Panc1 (cell line): ENCODE results near the gene SKAP1. TPM values are rescaled to one million over a fixed set of nuclear protein-coding genes. Genes with fewer than 3 reads are reported as not detected.

Source experiments
- ATAC-seq: fragments of 200-7000 bp; cut with Tn5 transposase; 2 replicates; pipeline ENCODE4 v1.9.1; 2020; ENCODE audit warnings: mild to moderate bottlenecking, moderate library complexity
- BruUV-seq: library from RNA; stranded (reverse); fragments of 400-500 nt; replicated peaks from 2 replicates; lab custom pipeline; 2021; lab: Mats Ljungman, UMichigan
- CTCF ChIA-PET: fragments of 300-600 bp; sonication (Branson Sonifier 250); formaldehyde crosslinking; loops from one replicate; lab custom pipeline; 2022; ENCODE audit warnings: antibody characterized with exemption; lab: Charles Lee
- POLR2A ChIA-PET: fragments of 300-600 bp; sonication (Branson Sonifier 250); formaldehyde crosslinking; loops from one replicate; lab custom pipeline; 2022; ENCODE audit warnings: antibody characterized with exemption; lab: Charles Lee
- DNase-seq: peaks from one replicate; pipeline ENCODE4 v3.0.0-alpha.2; 2010; ENCODE audit warnings: low read depth, low spot score
- H3K27ac ChIP-seq: 2 replicates; pipeline ENCODE4 v1.5.1; 2011; ENCODE audit warnings: mild to moderate bottlenecking, low read length, inconsistent platforms
- H3K27me3 ChIP-seq: fragments of 200-500 bp; sonication (Bioruptor generic); 2 replicates; pipeline ENCODE4 v1.6.0; 2014; ENCODE audit warnings: low read length, inconsistent platforms; ENCODE audit not compliant: control insufficient read depth, insufficient read depth
- H3K36me3 ChIP-seq: fragments of 200-500 bp; sonication (Bioruptor generic); 2 replicates; pipeline ENCODE4 v1.5.1; 2014; ENCODE audit warnings: inconsistent platforms, mild to moderate bottlenecking, low read length, moderate library complexity; ENCODE audit not compliant: control insufficient read depth, insufficient read depth
- H3K4me1 ChIP-seq: 2 replicates; pipeline ENCODE4 v1.5.1; 2011; ENCODE audit warnings: inconsistent platforms, mild to moderate bottlenecking, low read length, moderate library complexity; ENCODE audit not compliant: control insufficient read depth, insufficient read depth
- H3K4me3 ChIP-seq, 2 experiments: 2 replicates each; pipeline ENCODE4 v1.5.1; 2011 to 2012; ENCODE audit warnings: low read depth in 2 of 2, low read length in 2 of 2, mild to moderate bottlenecking in 2 of 2, inconsistent platforms in 1 of 2, moderate library complexity in 1 of 2
- H3K9me3 ChIP-seq: fragments of 200-500 bp; sonication (Bioruptor generic); 2 replicates; pipeline ENCODE4 v1.5.1; 2014; ENCODE audit warnings: low read depth, mild to moderate bottlenecking, inconsistent platforms, low read length, moderate library complexity; ENCODE audit not compliant: control insufficient read depth, insufficient read depth
- CTCF ChIP-seq: fragments of 450-650 bp; IDR thresholded peaks from 2 replicates; pipeline ENCODE4 v1.5.1; 2017; ENCODE audit warnings: mild to moderate bottlenecking
- POLR2AphosphoS5 ChIP-seq: IDR thresholded peaks from 2 replicates; pipeline ENCODE4 v1.6.1; 2012; ENCODE audit warnings: mild to moderate bottlenecking, low read depth, low read length, moderate library complexity
- SIN3A ChIP-seq: IDR thresholded peaks from 2 replicates; pipeline ENCODE4 v1.6.1; 2012; ENCODE audit warnings: low read depth, mild to moderate bottlenecking, low read length, moderate library complexity, borderline replicate concordance; ENCODE audit not compliant: insufficient read depth
- TCF7L2 ChIP-seq: IDR thresholded peaks from 2 replicates; pipeline ENCODE4 v1.6.1; 2011; ENCODE audit warnings: mild to moderate bottlenecking, low read depth, low read length, inconsistent platforms
- in situ Hi-C: cut with HindIII; loops from 2 replicates; pipeline ENCODE4 v1.10.0; 2016; ENCODE audit warnings: low sequenced_read_pairs, low pct_unique_long_range_greater_than_20kb
- intact Hi-C: fragments of 100-400 bp; cut with micrococcal nuclease; formaldehyde crosslinking; loops from one replicate; pipeline ENCODE4 v1.10.0; 2022; ENCODE audit not compliant: unreplicated experiment
- total RNA-seq: library from RNA; stranded (reverse); gene quantifications from one replicate; pipeline ENCODE4 v1.2.1, GENCODE V29; 2021; ENCODE audit not compliant: unreplicated experiment
- TF ChIP-seq, protein P1 (sequence below), 2 experiments: IDR thresholded peaks; 2 replicates each; pipeline ENCODE4 v1.6.1; 2011 to 2012; ENCODE audit warnings: low read depth in 2 of 2, control low read depth in 1 of 2, low read length in 1 of 2, mild to moderate bottlenecking in 1 of 2, moderate library complexity in 1 of 2; ENCODE audit not compliant: insufficient read depth in 1 of 2

Gene SKAP1
- total RNA-seq, 1 experiment from 2014 or later, result 0.90 TPM

DNA sequence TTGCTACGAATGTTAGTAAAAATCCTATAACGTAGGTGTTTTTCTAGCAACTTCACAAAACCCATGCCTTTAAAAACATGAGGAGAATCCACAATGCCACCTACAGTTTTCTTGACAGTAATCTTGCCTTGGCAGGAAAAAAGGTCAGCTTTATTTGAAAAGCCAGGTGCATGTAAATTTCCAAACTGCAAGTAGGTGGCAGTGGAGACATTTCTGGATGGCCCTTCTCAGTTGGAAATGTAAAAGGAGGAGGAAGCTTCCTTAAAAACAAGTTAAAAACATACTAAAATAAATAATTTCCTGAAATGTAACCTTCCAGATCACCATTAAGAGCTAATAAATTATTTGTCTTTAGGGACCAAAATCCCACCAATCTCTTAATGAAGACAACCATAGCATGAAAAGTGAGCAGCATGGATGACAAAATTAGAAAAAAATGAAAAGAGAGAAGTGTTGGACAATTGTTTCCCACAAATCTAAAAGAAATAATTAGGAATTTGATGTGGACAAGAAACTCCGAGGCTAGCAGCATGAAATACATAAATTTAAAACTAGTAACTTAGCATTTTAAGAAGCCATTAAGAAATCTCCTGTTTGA, 170.2 kb downstream of the SKAP1 start:
- H3K9me3 ChIP-seq, result no peaks in the 10 kb centered on the region
- no peak overlapping the region for H3K4me3 ChIP-seq
- CTCF ChIA-PET, result interaction anchor here (0.6 to 2.7 kb wide), 16 partner anchors 10 to 355 kb away, joined by 3 to 17 read pairs (median 4); partner anchors contain the start of gene HOXB8
- H3K36me3 ChIP-seq, result no peaks in the 10 kb centered on the region
- H3K27me3 ChIP-seq, result no peaks in the 10 kb centered on the region
- no TSS peak for BruUV-seq
- DNase-seq (no peak), ATAC-seq (peak; percentile 47; the same call in 1 of the 2 replicates)
- in situ Hi-C loops, result no loop called here
- peak overlapping the region; percentile 63; the same call in 1 of the 2 replicates for H3K27ac ChIP-seq
- no peak for TF ChIP-seq SIN3A
- TF ChIP-seq CTCF, result peak; percentile 88; the same call in 1 of the 2 replicates
- intact Hi-C loops, result loop anchor here (5.0 kb wide), 1 partner anchor 358 kb away; the partner anchor contains the start of gene HOXB8
- POLR2A ChIA-PET, result interaction anchor here (0.5 to 1.3 kb wide), 2 partner anchors 44 to 335 kb away, joined by 4 read pairs; no protein-coding TSS in a partner anchor
- peaks cover 36% of the 10 kb centered on the region for H3K4me1 ChIP-seq

DNA sequence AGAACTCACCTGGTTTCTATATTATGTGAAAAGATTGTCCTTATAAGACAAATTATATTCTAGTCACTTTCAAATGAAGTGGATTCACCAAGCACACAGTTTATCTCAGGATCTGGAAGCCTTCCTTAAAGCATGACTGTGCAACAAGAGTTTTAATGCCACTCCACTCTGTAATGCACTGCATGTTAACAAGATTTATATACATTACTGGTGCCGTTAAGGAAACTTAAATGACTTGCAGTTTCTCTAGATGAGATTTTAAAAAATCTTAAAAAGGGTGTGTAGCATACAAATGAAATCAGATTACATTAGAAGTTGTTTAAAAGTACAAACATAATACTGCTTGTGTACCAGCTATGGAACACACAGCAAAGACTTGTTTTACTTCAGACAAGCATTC, 171.7 kb downstream of the SKAP1 start:
- no peak overlapping the region for H3K4me3 ChIP-seq
- H3K27me3 ChIP-seq, result no peaks in the 10 kb centered on the region
- no peaks in the 10 kb centered on the region for H3K36me3 ChIP-seq
- no TSS peak for BruUV-seq
- no peaks in the 10 kb centered on the region for H3K9me3 ChIP-seq
- in situ Hi-C loops (no loop called here), intact Hi-C loops (no loop called here)
- ChIA-PET POLR2A (interaction anchor here (0.6 kb wide), 1 partner anchor 347 kb away, joined by 18 read pairs; the partner anchor contains the start of gene HOXB6), CTCF (interaction anchor here (0.9 to 1.2 kb wide), 2 partner anchors 70 to 93 kb away, joined by 3 to 8 read pairs; no protein-coding TSS in a partner anchor)
- peak overlapping the region; percentile 31 for H3K27ac ChIP-seq
- DNase-seq (no peak), ATAC-seq (no peak)
- TF ChIP-seq POLR2AphosphoS5 (no peak), SIN3A (no peak), CTCF (no peak), TCF7L2 (no peak)
- H3K4me1 ChIP-seq, result peaks cover 27% of the 10 kb centered on the region

- BruUV-seq, result no TSS peak
- intact Hi-C loops, result no loop called here
- Histone ChIP-seq H3K36me3 (no peaks in the 10 kb centered on the region), H3K27ac (no peak overlapping the region), H3K4me3 (no peak overlapping the region), H3K4me1 (peaks cover 10% of the 10 kb centered on the region), H3K9me3 (no peaks in the 10 kb centered on the region), H3K27me3 (no peaks in the 10 kb centered on the region)
- in situ Hi-C loops, result no loop called here
- TF ChIP-seq TCF7L2 (no peak), CTCF (no peak), POLR2AphosphoS5 (no peak), SIN3A (no peak)
- TF ChIP-seq, protein P1, sequence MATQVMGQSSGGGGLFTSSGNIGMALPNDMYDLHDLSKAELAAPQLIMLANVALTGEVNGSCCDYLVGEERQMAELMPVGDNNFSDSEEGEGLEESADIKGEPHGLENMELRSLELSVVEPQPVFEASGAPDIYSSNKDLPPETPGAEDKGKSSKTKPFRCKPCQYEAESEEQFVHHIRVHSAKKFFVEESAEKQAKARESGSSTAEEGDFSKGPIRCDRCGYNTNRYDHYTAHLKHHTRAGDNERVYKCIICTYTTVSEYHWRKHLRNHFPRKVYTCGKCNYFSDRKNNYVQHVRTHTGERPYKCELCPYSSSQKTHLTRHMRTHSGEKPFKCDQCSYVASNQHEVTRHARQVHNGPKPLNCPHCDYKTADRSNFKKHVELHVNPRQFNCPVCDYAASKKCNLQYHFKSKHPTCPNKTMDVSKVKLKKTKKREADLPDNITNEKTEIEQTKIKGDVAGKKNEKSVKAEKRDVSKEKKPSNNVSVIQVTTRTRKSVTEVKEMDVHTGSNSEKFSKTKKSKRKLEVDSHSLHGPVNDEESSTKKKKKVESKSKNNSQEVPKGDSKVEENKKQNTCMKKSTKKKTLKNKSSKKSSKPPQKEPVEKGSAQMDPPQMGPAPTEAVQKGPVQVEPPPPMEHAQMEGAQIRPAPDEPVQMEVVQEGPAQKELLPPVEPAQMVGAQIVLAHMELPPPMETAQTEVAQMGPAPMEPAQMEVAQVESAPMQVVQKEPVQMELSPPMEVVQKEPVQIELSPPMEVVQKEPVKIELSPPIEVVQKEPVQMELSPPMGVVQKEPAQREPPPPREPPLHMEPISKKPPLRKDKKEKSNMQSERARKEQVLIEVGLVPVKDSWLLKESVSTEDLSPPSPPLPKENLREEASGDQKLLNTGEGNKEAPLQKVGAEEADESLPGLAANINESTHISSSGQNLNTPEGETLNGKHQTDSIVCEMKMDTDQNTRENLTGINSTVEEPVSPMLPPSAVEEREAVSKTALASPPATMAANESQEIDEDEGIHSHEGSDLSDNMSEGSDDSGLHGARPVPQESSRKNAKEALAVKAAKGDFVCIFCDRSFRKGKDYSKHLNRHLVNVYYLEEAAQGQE (IDR thresholded peaks at IDR 0.05; ENCODE audit: insufficient read depth in 1 of 2, low read depth in 2 of 2, low read length in 1 of 2), result no peak
- ChIA-PET CTCF (no interaction called here), POLR2A (no interaction called here)
- ATAC-seq (no peak), DNase-seq (no peak)
Measured at GRCh38 chr17:48255759-48256158, 174.3 kb downstream of the SKAP1 start.
